Mucosa of stomach (tissue), 1 donor: ENCODE data around the gene SORBS1.

ENCODE experiments used
- H3K27me3 ChIP-seq: one replicate; pipeline ENCODE4 v1.7.0; 2013; ENCODE audit warnings: mild to moderate bottlenecking, low read length; ENCODE audit not compliant: control insufficient read depth, insufficient read depth
- H3K36me3 ChIP-seq: one replicate; pipeline ENCODE4 v1.7.0; 2013; ENCODE audit warnings: low read length; ENCODE audit not compliant: control insufficient read depth, insufficient read depth
- H3K4me1 ChIP-seq: one replicate; pipeline ENCODE4 v1.7.0; 2013; ENCODE audit warnings: mild to moderate bottlenecking, low read length; ENCODE audit not compliant: control insufficient read depth, insufficient read depth
- H3K4me3 ChIP-seq: one replicate; pipeline ENCODE4 v1.7.0; 2013; ENCODE audit warnings: low read length
- H3K9ac ChIP-seq: one replicate; pipeline ENCODE4 v1.7.0; 2013; ENCODE audit warnings: mild to moderate bottlenecking, low read length, moderate library complexity
- H3K9me3 ChIP-seq: one replicate; pipeline ENCODE4 v1.7.0; 2013; ENCODE audit warnings: mild to moderate bottlenecking, low read length, moderate library complexity; ENCODE audit not compliant: control insufficient read depth
- donor health status: Pancreatic carcinoma.

SORBS1 gene

GRCh38 chr10:95485056-95485844 is 75.9 kb downstream of the SORBS1 start:
- Histone ChIP-seq H3K9me3 (no peaks in the 10 kb centered on the region), H3K4me1 (peaks cover 25% of the 10 kb centered on the region), H3K4me3 (no peak overlapping the region), H3K9ac (no peak overlapping the region), H3K36me3 (no peaks in the 10 kb centered on the region), H3K27me3 (no peaks in the 10 kb centered on the region)

- H3K9me3 ChIP-seq = no peaks in the 10 kb centered on the region
- H3K9ac ChIP-seq = no peak overlapping the region
- no peaks in the 10 kb centered on the region for H3K36me3 ChIP-seq
- no peaks in the 10 kb centered on the region for H3K27me3 ChIP-seq
- no peak overlapping the region for H3K4me3 ChIP-seq
- H3K4me1 ChIP-seq = peaks cover 37% of the 10 kb centered on the region
Measured at GRCh38 chr10:95482501-95483233, 78.5 kb downstream of the SORBS1 start.

- Histone ChIP-seq H3K4me3 (no peak overlapping the region), H3K4me1 (peaks cover 53% of the 10 kb centered on the region), H3K36me3 (no peaks in the 10 kb centered on the region), H3K9ac (no peak overlapping the region), H3K27me3 (no peaks in the 10 kb centered on the region), H3K9me3 (no peaks in the 10 kb centered on the region)
Measured at GRCh38 chr10:95480901-95481491, 80.2 kb downstream of the SORBS1 start.

GRCh38 chr10:95480102-95480900 is 80.9 kb downstream of the SORBS1 start:
- Histone ChIP-seq H3K9me3 (no peaks in the 10 kb centered on the region), H3K36me3 (no peaks in the 10 kb centered on the region), H3K27me3 (no peaks in the 10 kb centered on the region), H3K9ac (no peak overlapping the region), H3K4me1 (peaks cover 57% of the 10 kb centered on the region), H3K4me3 (no peak overlapping the region)

- H3K4me3 ChIP-seq = no peak overlapping the region
- no peaks in the 10 kb centered on the region for H3K27me3 ChIP-seq
- no peaks in the 10 kb centered on the region for H3K36me3 ChIP-seq
- H3K9ac ChIP-seq = peak overlapping the region; percentile 2
- no peaks in the 10 kb centered on the region for H3K9me3 ChIP-seq
- H3K4me1 ChIP-seq = peaks cover 71% of the 10 kb centered on the region
Measured at GRCh38 chr10:95478935-95479334, 82.2 kb downstream of the SORBS1 start.

- no peak overlapping the region for H3K4me3 ChIP-seq
- H3K9me3 ChIP-seq = no peaks in the 10 kb centered on the region
- peak overlapping the region; percentile 2 for H3K9ac ChIP-seq
- H3K27me3 ChIP-seq = no peaks in the 10 kb centered on the region
- peaks cover 74% of the 10 kb centered on the region for H3K4me1 ChIP-seq
- H3K36me3 ChIP-seq = no peaks in the 10 kb centered on the region
Measured at GRCh38 chr10:95478185-95478584, 83.0 kb downstream of the SORBS1 start.

- Histone ChIP-seq H3K9me3 (no peaks in the 10 kb centered on the region), H3K27me3 (no peaks in the 10 kb centered on the region), H3K36me3 (no peaks in the 10 kb centered on the region), H3K4me3 (no peak overlapping the region), H3K9ac (no peak overlapping the region), H3K4me1 (peaks cover 68% of the 10 kb centered on the region)
Measured at GRCh38 chr10:95477175-95477520, 84.0 kb downstream of the SORBS1 start.

- no peaks in the 10 kb centered on the region for H3K9me3 ChIP-seq
- no peaks in the 10 kb centered on the region for H3K36me3 ChIP-seq
- no peak overlapping the region for H3K9ac ChIP-seq
- H3K27me3 ChIP-seq = no peaks in the 10 kb centered on the region
- H3K4me3 ChIP-seq = no peak overlapping the region
- peaks cover 63% of the 10 kb centered on the region for H3K4me1 ChIP-seq
Measured at GRCh38 chr10:95476469-95477174, 84.5 kb downstream of the SORBS1 start.

- Histone ChIP-seq H3K27me3 (no peaks in the 10 kb centered on the region), H3K36me3 (no peaks in the 10 kb centered on the region), H3K9ac (no peak overlapping the region), H3K4me3 (no peak overlapping the region), H3K4me1 (peaks cover 56% of the 10 kb centered on the region), H3K9me3 (no peaks in the 10 kb centered on the region)
Measured at GRCh38 chr10:95475827-95476468, 85.2 kb downstream of the SORBS1 start.

GRCh38 chr10:95475003-95475383 is 86.2 kb downstream of the SORBS1 start:
- H3K36me3 ChIP-seq = no peaks in the 10 kb centered on the region
- no peaks in the 10 kb centered on the region for H3K9me3 ChIP-seq
- H3K4me1 ChIP-seq = peaks cover 47% of the 10 kb centered on the region
- H3K4me3 ChIP-seq = no peak overlapping the region
- H3K27me3 ChIP-seq = no peaks in the 10 kb centered on the region
- H3K9ac ChIP-seq = no peak overlapping the region
